Vagina (tissue), 2 donors: ENCODE data around the gene CFAP46. TPM values are rescaled to one million over a fixed set of nuclear protein-coding genes. Genes with fewer than 3 reads are reported as not detected.
"Not testable (repeated sequence)": the region's sequence is repeated elsewhere in the genome, so short reads cannot be mapped to it uniquely, and the experiment has no call there.

Experiments used
- DNase-seq, 2 donors: peaks; one replicate each; pipeline ENCODE4 v3.0.0-alpha.2; 2017; ENCODE audit errors: extremely low spot score in 2 of 2
- H3K27ac ChIP-seq: fragments of 200-600 bp; sonication (generic); one replicate; pipeline ENCODE4 v1.5.1; 2019
- H3K27me3 ChIP-seq: fragments of 200-600 bp; sonication (generic); one replicate; pipeline ENCODE4 v1.5.1; 2019
- H3K36me3 ChIP-seq, 2 donors: fragments of 200-600 bp; sonication (generic); one replicate each; pipeline ENCODE4 v1.5.1; 2017 to 2019
- H3K4me1 ChIP-seq: fragments of 200-600 bp; sonication (generic); one replicate; pipeline ENCODE4 v1.5.1; 2019
- H3K4me3 ChIP-seq, 2 donors: fragments of 200-600 bp; sonication (generic); 1 replicate in 1 of 2; 2 replicates in 1 of 2; pipeline ENCODE4 v1.5.1; 2016 to 2019
- H3K9me3 ChIP-seq: fragments of 200-600 bp; sonication (generic); one replicate; pipeline ENCODE4 v1.5.1; 2019
- CTCF ChIP-seq, 3 experiments: fragments of 450-650 bp in 2 of 3; fragments of 200-600 bp in 1 of 3; sonication (generic) in 1 of 3; IDR thresholded peaks; one replicate each; pipeline ENCODE4 v1.5.1; 2017 to 2019; ENCODE audit warnings: antibody characterized with exemption in 3 of 3, mild to moderate bottlenecking in 2 of 3, moderate library complexity in 2 of 3
- POLR2A ChIP-seq, 2 donors: fragments of 450-650 bp; IDR thresholded peaks; one replicate each; pipeline ENCODE4 v1.6.1; 2017; ENCODE audit warnings: antibody characterized with exemption in 2 of 2, mild to moderate bottlenecking in 2 of 2, moderate library complexity in 2 of 2
- POLR2AphosphoS5 ChIP-seq, 2 donors: sonication (generic); formaldehyde crosslinking; IDR thresholded peaks; one replicate each; pipeline ENCODE4 v1.9.0; 2017; ENCODE audit warnings: antibody characterized with exemption in 2 of 2, mild to moderate bottlenecking in 2 of 2, low read depth in 1 of 2; ENCODE audit not compliant: insufficient read depth in 1 of 2
- intact Hi-C: fragments of 100-400 bp; cut with DNase I; formaldehyde crosslinking; loops from one replicate; pipeline ENCODE4 v1.15.1; 2023
- total RNA-seq: library from RNA; depleted of rRNA; stranded (reverse); fragments of >200 nt; gene quantifications from one replicate; pipeline ENCODE4 v1.2.3, GENCODE V29; 2016

Gene CFAP46
- total RNA-seq, 1 donor from 2014 or later: not detected

- Histone ChIP-seq H3K27ac (no peak overlapping the region), H3K36me3 (no peaks in the 10 kb centered on the region), H3K4me3 (no peak overlapping the region), H3K27me3 (no peaks in the 10 kb centered on the region), H3K9me3 (no peaks in the 10 kb centered on the region), H3K4me1 (peaks cover 5% of the 10 kb centered on the region)
- TF ChIP-seq POLR2A (IDR thresholded peaks at IDR 0.05): no peak
- no peak for TF ChIP-seq POLR2AphosphoS5 (IDR thresholded peaks at IDR 0.05; ENCODE audit: insufficient read depth in 1 of 2, low read depth in 1 of 2)
- TF ChIP-seq CTCF (IDR thresholded peaks at IDR 0.05): no peak
- DNase-seq: no peak
- intact Hi-C loops: no loop called here
Observed at GRCh38 chr10:132967540-132967939, 25.2 kb upstream of the CFAP46 start.

GRCh38 chr10:132965411-132966057 lies 23.2 kb upstream of the CFAP46 start:
- Histone ChIP-seq H3K27ac (no peak overlapping the region), H3K4me3 (no peak overlapping the region), H3K27me3 (no peaks in the 10 kb centered on the region), H3K9me3 (no peaks in the 10 kb centered on the region), H3K36me3 (no peaks in the 10 kb centered on the region), H3K4me1 (peaks cover 14% of the 10 kb centered on the region)
- intact Hi-C loops: no loop called here
- no peak for DNase-seq
- TF ChIP-seq POLR2A (IDR thresholded peaks at IDR 0.05) (no peak), CTCF (IDR thresholded peaks at IDR 0.05) (no peak), POLR2AphosphoS5 (IDR thresholded peaks at IDR 0.05; ENCODE audit: insufficient read depth in 1 of 2, low read depth in 1 of 2) (no peak)

GRCh38 chr10:132964707-132965410 lies 22.5 kb upstream of the CFAP46 start:
- H3K9me3 ChIP-seq, DNase-seq, intact Hi-C loops, H3K4me3 ChIP-seq, H3K27ac ChIP-seq, H3K36me3 ChIP-seq, H3K27me3 ChIP-seq: not testable (repeated sequence)
- H3K4me1 ChIP-seq: peaks cover 14% of the 10 kb centered on the region

- TF ChIP-seq CTCF (IDR thresholded peaks at IDR 0.05) (no peak), POLR2A (IDR thresholded peaks at IDR 0.05) (no peak), POLR2AphosphoS5 (IDR thresholded peaks at IDR 0.05; ENCODE audit: insufficient read depth in 1 of 2, low read depth in 1 of 2) (no peak)
- intact Hi-C loops: no loop called here
- Histone ChIP-seq H3K36me3 (no peaks in the 10 kb centered on the region), H3K27me3 (no peaks in the 10 kb centered on the region), H3K4me3 (no peak overlapping the region), H3K4me1 (peaks cover 14% of the 10 kb centered on the region), H3K27ac (no peak overlapping the region), H3K9me3 (no peaks in the 10 kb centered on the region)
- no peak for DNase-seq
Observed at GRCh38 chr10:132964231-132964630, 21.9 kb upstream of the CFAP46 start.

- Histone ChIP-seq H3K4me3 (no peak overlapping the region), H3K36me3 (no peaks in the 10 kb centered on the region), H3K27me3 (no peaks in the 10 kb centered on the region), H3K27ac (no peak overlapping the region), H3K4me1 (peaks cover 14% of the 10 kb centered on the region), H3K9me3 (no peaks in the 10 kb centered on the region)
- no peak for TF ChIP-seq POLR2AphosphoS5 (IDR thresholded peaks at IDR 0.05; ENCODE audit: insufficient read depth in 1 of 2, low read depth in 1 of 2)
- no peak for TF ChIP-seq CTCF (IDR thresholded peaks at IDR 0.05)
- TF ChIP-seq POLR2A (IDR thresholded peaks at IDR 0.05): no peak
- intact Hi-C loops: no loop called here
- no peak for DNase-seq
Observed at GRCh38 chr10:132963430-132963960, 21.1 kb upstream of the CFAP46 start.
